Left lung (tissue), 10 donors: Measurements from ENCODE around the gene DDX6. TPM values are rescaled to one million over a fixed set of nuclear protein-coding genes. Genes with fewer than 3 reads are reported as not detected.
A peak's percentile ranks its signal among the peaks of the same experiment; 100 is the strongest.
"Not testable (repeated sequence)": the region's sequence is repeated elsewhere in the genome, so short reads cannot be mapped to it uniquely, and the experiment has no call there.

Experiments used
- ATAC-seq: fragments of 200-7000 bp; cut with Tn5 transposase; one replicate; pipeline ENCODE4 v1.9.1; 2020; ENCODE audit warnings: moderate library complexity
- DNase-seq, 4 donors: peaks; one replicate each; pipeline ENCODE4 v3.0.0-alpha.2; 2013 to 2020
- H3K27ac ChIP-seq, 2 donors: fragments of 200-600 bp; sonication (generic) in 1 of 2; one replicate each; pipeline versions ENCODE4 v1.5.0 to v1.8.0; 2020 to 2021
- H3K27me3 ChIP-seq, 2 donors: fragments of 200-600 bp; sonication (generic) in 1 of 2; one replicate each; pipeline versions ENCODE4 v1.5.0 to v1.8.0; 2020 to 2021
- H3K36me3 ChIP-seq, 2 donors: fragments of 200-600 bp; sonication (generic) in 1 of 2; one replicate each; pipeline versions ENCODE4 v1.5.0 to v1.8.0; 2020 to 2021
- H3K4me1 ChIP-seq, 2 donors: fragments of 200-600 bp; one replicate each; pipeline ENCODE4 v1.8.0; 2021
- H3K4me3 ChIP-seq, 2 donors: fragments of 200-600 bp; sonication (generic) in 1 of 2; one replicate each; pipeline versions ENCODE4 v1.5.0 to v1.8.0; 2020 to 2021; ENCODE audit warnings: mild to moderate bottlenecking in 1 of 2
- H3K9me3 ChIP-seq, 2 donors: fragments of 200-600 bp; sonication (generic) in 1 of 2; one replicate each; pipeline versions ENCODE4 v1.5.0 to v1.8.0; 2020 to 2021
- CTCF ChIP-seq, 2 donors: fragments of 200-600 bp; sonication (generic) in 1 of 2; IDR thresholded peaks; one replicate each; pipeline versions ENCODE4 v1.5.0 to v1.8.0; 2021; ENCODE audit warnings: antibody characterized with exemption in 2 of 2
- intact Hi-C, 2 donors: fragments of 100-400 bp; cut with DNase I; formaldehyde crosslinking; loops; one replicate each; pipeline versions ENCODE4 v1.11.2 to v1.14.2; 2022
- polyA plus RNA-seq, 6 donors: library from polyadenylated mRNA; unstranded; fragments of 120-200 nt; gene quantifications; one replicate each; pipeline ENCODE4 v1.2.1, GENCODE V29; 2013; ENCODE audit not compliant: insufficient read length in 6 of 6
- total RNA-seq, 2 donors: library from RNA; stranded (reverse); fragmentation: NEBNext Ultra II Directional; extraction: Animal tissue kit (Norgen Biotek cat#: 25700); gene quantifications; one replicate each; pipeline ENCODE4 v1.2.1, GENCODE V29; 2021
- donor health status: DM: no; HTN: yes; CAD: no.
- donor health status: DM: no; HTN: no; CAD: no.

Gene DDX6
- total and polyA plus RNA-seq, 8 donors = 105 to 143 (median 132) TPM

GRCh38 chr11:118720740-118721139 lies 70.2 kb downstream of the DDX6 start:
- Histone ChIP-seq H3K27ac (peak overlapping the region in 1 of 2 donors; percentile 28), H3K4me3 (peak overlapping the region in 1 of 2 donors; percentile 29)
- H3K36me3 ChIP-seq, DNase-seq, H3K27me3 ChIP-seq, intact Hi-C loops, H3K4me1 ChIP-seq, H3K9me3 ChIP-seq: not testable (repeated sequence)
- ATAC-seq = peak; percentile 79

- Histone ChIP-seq H3K4me3 (peak overlapping the region in 1 of 2 donors; percentile 29), H3K27ac (peak overlapping the region in 1 of 2 donors; percentile 28)
- H3K27me3 ChIP-seq, H3K9me3 ChIP-seq, H3K4me1 ChIP-seq, ATAC-seq, DNase-seq, intact Hi-C loops, H3K36me3 ChIP-seq: not testable (repeated sequence)
These were observed 70.9 kb downstream of the DDX6 start for GRCh38 chr11:118720078-118720477.

- H3K9me3 ChIP-seq, H3K36me3 ChIP-seq, H3K4me3 ChIP-seq, ATAC-seq, DNase-seq, H3K4me1 ChIP-seq, H3K27me3 ChIP-seq, intact Hi-C loops: not testable (repeated sequence)
- H3K27ac ChIP-seq = peak overlapping the region; percentile 8 to 26
These were observed 72.4 kb downstream of the DDX6 start for GRCh38 chr11:118718562-118718961.

GRCh38 chr11:118717733-118718132 lies 73.2 kb downstream of the DDX6 start:
- H3K4me1 ChIP-seq, intact Hi-C loops, DNase-seq, H3K9me3 ChIP-seq, H3K4me3 ChIP-seq, H3K27me3 ChIP-seq, ATAC-seq, H3K36me3 ChIP-seq, H3K27ac ChIP-seq: not testable (repeated sequence)

GRCh38 chr11:118717221-118717620 lies 73.7 kb downstream of the DDX6 start:
- H3K4me3 ChIP-seq, H3K27ac ChIP-seq, ATAC-seq, H3K36me3 ChIP-seq, H3K4me1 ChIP-seq, DNase-seq, H3K9me3 ChIP-seq, H3K27me3 ChIP-seq, intact Hi-C loops: not testable (repeated sequence)

- DNase-seq = no peak
- no peaks in the 10 kb centered on the region for H3K36me3 ChIP-seq
- H3K9me3 ChIP-seq = no peaks in the 10 kb centered on the region
- no peak overlapping the region for H3K4me3 ChIP-seq
- ATAC-seq = peak; percentile 73
- H3K4me1 ChIP-seq = peaks cover 0 to 10% of the 10 kb centered on the region in 2 donors
- TF ChIP-seq CTCF (IDR thresholded peaks at IDR 0.05) = no peak
- intact Hi-C loops = no loop called here
- H3K27ac ChIP-seq = peak overlapping the region; percentile 1 to 46
- H3K27me3 ChIP-seq = no peaks in the 10 kb centered on the region
These were observed 75.1 kb downstream of the DDX6 start for GRCh38 chr11:118715837-118716260.

- peak; percentile 84 for ATAC-seq
These were observed 75.6 kb downstream of the DDX6 start for GRCh38 chr11:118715245-118715831.

More at GRCh38 chr11:118715245-118715831, 75.6 kb downstream of the DDX6 start:
- H3K4me1 ChIP-seq = peaks cover 0 to 10% of the 10 kb centered on the region in 2 donors
- no peak for TF ChIP-seq CTCF (IDR thresholded peaks at IDR 0.05)
- intact Hi-C loops = no loop called here
- no peak overlapping the region for H3K4me3 ChIP-seq
- H3K36me3 ChIP-seq = no peaks in the 10 kb centered on the region
- DNase-seq = no peak
- H3K9me3 ChIP-seq = no peaks in the 10 kb centered on the region
- H3K27me3 ChIP-seq = no peaks in the 10 kb centered on the region
- peak overlapping the region; percentile 1 to 46 for H3K27ac ChIP-seq
